A673 (cell line): ENCODE data around the gene CHCHD6. TPM values are rescaled to one million over a fixed set of nuclear protein-coding genes. Genes with fewer than 3 reads are reported as not detected.

Source experiments
- BruUV-seq: library from RNA; stranded (reverse); fragments of 400-500 nt; replicated peaks from 2 replicates; lab custom pipeline; 2021; lab: Mats Ljungman, UMichigan
- CTCF ChIA-PET: fragments of 300-600 bp; sonication (Branson Sonifier 250); formaldehyde crosslinking; loops from one replicate; lab custom pipeline; 2022; ENCODE audit warnings: antibody characterized with exemption; lab: Charles Lee
- POLR2A ChIA-PET: fragments of 300-600 bp; sonication (Branson Sonifier 250); formaldehyde crosslinking; loops from one replicate; lab custom pipeline; 2022; ENCODE audit warnings: antibody characterized with exemption; ENCODE audit not compliant: low non-redundant PET; lab: Charles Lee
- DNase-seq: peaks from one replicate; pipeline ENCODE4 v3.0.0-alpha.2; 2015; ENCODE audit warnings: low spot score
- H3K27ac ChIP-seq: fragments of 200-600 bp; sonication (generic); 2 replicates; pipeline ENCODE4 v1.5.1; 2016; ENCODE audit warnings: mixed run types, low read depth, mild to moderate bottlenecking, mixed read lengths, antibody characterized with exemption, low read length; ENCODE audit not compliant: poor library complexity, severe bottlenecking
- H3K27me3 ChIP-seq: fragments of 200-600 bp; sonication (generic); replicated peaks from 2 replicates; pipeline ENCODE4 v1.6.1; 2017; ENCODE audit warnings: mixed run types, low read depth, mild to moderate bottlenecking, mixed read lengths, antibody characterized with exemption, low read length; ENCODE audit not compliant: insufficient read depth, poor library complexity
- H3K36me3 ChIP-seq: fragments of 200-600 bp; sonication (generic); 2 replicates; pipeline ENCODE4 v1.6.1; 2016; ENCODE audit warnings: mixed run types, mild to moderate bottlenecking, mixed read lengths, antibody characterized with exemption, low read length; ENCODE audit not compliant: insufficient read depth, poor library complexity, severe bottlenecking
- H3K4me1 ChIP-seq: fragments of 200-600 bp; sonication (generic); 2 replicates; pipeline ENCODE4 v1.6.1; 2017; ENCODE audit warnings: mixed run types, mild to moderate bottlenecking, mixed read lengths, antibody characterized with exemption, low read length; ENCODE audit not compliant: insufficient read depth, poor library complexity, severe bottlenecking
- H3K4me3 ChIP-seq: fragments of 200-600 bp; sonication (generic); 2 replicates; pipeline ENCODE4 v1.5.1; 2016; ENCODE audit warnings: low read depth, mixed run types, mild to moderate bottlenecking, mixed read lengths, low read length; ENCODE audit not compliant: poor library complexity, severe bottlenecking
- H3K9me3 ChIP-seq: fragments of 200-600 bp; sonication (generic); 2 replicates; pipeline ENCODE4 v1.6.1; 2016; ENCODE audit warnings: mixed run types, low read depth, mild to moderate bottlenecking, mixed read lengths, antibody characterized with exemption, low read length; ENCODE audit not compliant: poor library complexity, severe bottlenecking
- EZH2 ChIP-seq: fragments of 200-600 bp; sonication (generic); IDR thresholded peaks from 2 replicates; pipeline ENCODE4 v1.6.1; 2017; ENCODE audit warnings: borderline replicate concordance, low read depth, mild to moderate bottlenecking, mixed read lengths, antibody characterized with exemption, low read length; ENCODE audit not compliant: poor library complexity, severe bottlenecking
- intact Hi-C: fragments of 100-400 bp; cut with micrococcal nuclease; formaldehyde crosslinking; loops from one replicate; pipeline ENCODE4 v1.10.0; 2022; ENCODE audit not compliant: unreplicated experiment
- total RNA-seq: library from RNA; stranded (reverse); gene quantifications from 2 replicates; pipeline ENCODE4 v1.2.3, GENCODE V29; 2021
- TF ChIP-seq, protein P1 (sequence below): fragments of 300-800, 200-600 bp; sonication (generic); conservative IDR thresholded peaks from 2 replicates; pipeline ENCODE4 v1.5.1; 2017; ENCODE audit warnings: low read depth, mild to moderate bottlenecking, antibody characterized with exemption, low read length, moderate library complexity, mixed read lengths

CHCHD6 gene
- total RNA-seq, 1 experiment from 2014 or later: 23.3 TPM

- CTCF ChIA-PET: no interaction called here
- no TSS peak for BruUV-seq
- Histone ChIP-seq H3K4me3 (no peak overlapping the region), H3K27me3 (no peaks in the 10 kb centered on the region), H3K9me3 (no peaks in the 10 kb centered on the region), H3K27ac (no peak overlapping the region), H3K4me1 (peaks cover 21% of the 10 kb centered on the region), H3K36me3 (peaks cover 13% of the 10 kb centered on the region)
- intact Hi-C loops: loop anchor here (10.0 kb wide), 1 partner anchor 313 kb away; no protein-coding TSS in a partner anchor
- POLR2A ChIA-PET: no interaction called here
- DNase-seq: no peak
- TF ChIP-seq, protein P1, sequence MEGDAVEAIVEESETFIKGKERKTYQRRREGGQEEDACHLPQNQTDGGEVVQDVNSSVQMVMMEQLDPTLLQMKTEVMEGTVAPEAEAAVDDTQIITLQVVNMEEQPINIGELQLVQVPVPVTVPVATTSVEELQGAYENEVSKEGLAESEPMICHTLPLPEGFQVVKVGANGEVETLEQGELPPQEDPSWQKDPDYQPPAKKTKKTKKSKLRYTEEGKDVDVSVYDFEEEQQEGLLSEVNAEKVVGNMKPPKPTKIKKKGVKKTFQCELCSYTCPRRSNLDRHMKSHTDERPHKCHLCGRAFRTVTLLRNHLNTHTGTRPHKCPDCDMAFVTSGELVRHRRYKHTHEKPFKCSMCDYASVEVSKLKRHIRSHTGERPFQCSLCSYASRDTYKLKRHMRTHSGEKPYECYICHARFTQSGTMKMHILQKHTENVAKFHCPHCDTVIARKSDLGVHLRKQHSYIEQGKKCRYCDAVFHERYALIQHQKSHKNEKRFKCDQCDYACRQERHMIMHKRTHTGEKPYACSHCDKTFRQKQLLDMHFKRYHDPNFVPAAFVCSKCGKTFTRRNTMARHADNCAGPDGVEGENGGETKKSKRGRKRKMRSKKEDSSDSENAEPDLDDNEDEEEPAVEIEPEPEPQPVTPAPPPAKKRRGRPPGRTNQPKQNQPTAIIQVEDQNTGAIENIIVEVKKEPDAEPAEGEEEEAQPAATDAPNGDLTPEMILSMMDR: no peak
- TF ChIP-seq EZH2: no peak
Observed at GRCh38 chr3:126987596-126987995, 283.6 kb downstream of the CHCHD6 start.

DNA sequence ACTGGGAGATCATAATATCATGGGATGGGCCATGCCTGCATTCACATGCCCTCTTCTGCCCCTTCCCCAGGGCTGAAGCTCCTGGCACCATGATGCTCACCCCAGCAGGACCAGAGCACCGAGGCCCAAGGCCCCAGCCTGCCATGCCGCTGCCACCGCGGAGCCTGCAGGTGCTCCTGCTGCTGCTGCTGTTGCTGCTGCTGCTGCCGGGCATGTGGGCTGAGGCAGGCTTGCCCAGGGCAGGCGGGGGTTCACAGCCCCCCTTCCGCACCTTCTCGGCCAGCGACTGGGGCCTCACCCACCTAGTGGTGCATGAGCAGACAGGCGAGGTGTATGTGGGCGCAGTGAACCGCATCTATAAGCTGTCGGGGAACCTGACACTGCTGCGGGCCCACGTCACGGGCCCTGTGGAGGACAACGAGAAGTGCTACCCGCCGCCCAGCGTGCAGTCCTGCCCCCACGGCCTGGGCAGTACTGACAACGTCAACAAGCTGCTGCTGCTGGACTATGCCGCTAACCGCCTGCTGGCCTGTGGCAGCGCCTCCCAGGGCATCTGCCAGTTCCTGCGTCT lies 284.5 kb downstream of the CHCHD6 start:
- peaks cover 13% of the 10 kb centered on the region for H3K36me3 ChIP-seq
- H3K4me1 ChIP-seq: peaks cover 21% of the 10 kb centered on the region
- H3K4me3 ChIP-seq: no peak overlapping the region
- intact Hi-C loops: loop anchor here (10.0 kb wide), 1 partner anchor 314 kb away; no protein-coding TSS in a partner anchor
- no peaks in the 10 kb centered on the region for H3K27me3 ChIP-seq
- BruUV-seq: no TSS peak
- no peak for DNase-seq
- CTCF ChIA-PET: no interaction called here
- POLR2A ChIA-PET: no interaction called here
- no peak overlapping the region for H3K27ac ChIP-seq
- H3K9me3 ChIP-seq: no peaks in the 10 kb centered on the region
- no peak for TF ChIP-seq EZH2

GRCh38 chr3:126989316-126990023 lies 285.4 kb downstream of the CHCHD6 start:
- POLR2A ChIA-PET: no interaction called here

More at GRCh38 chr3:126989316-126990023, 285.4 kb downstream of the CHCHD6 start:
- TF ChIP-seq, protein P1: no peak
- TF ChIP-seq EZH2: no peak
- Histone ChIP-seq H3K4me3 (no peak overlapping the region), H3K36me3 (peaks cover 13% of the 10 kb centered on the region), H3K27ac (no peak overlapping the region), H3K27me3 (no peaks in the 10 kb centered on the region), H3K9me3 (no peaks in the 10 kb centered on the region), H3K4me1 (peaks cover 22% of the 10 kb centered on the region)
- no peak for DNase-seq
- BruUV-seq: no TSS peak
- CTCF ChIA-PET: no interaction called here
- intact Hi-C loops: loop anchor here (10.0 kb wide), 1 partner anchor 315 kb away; no protein-coding TSS in a partner anchor
